IPS DF 19.7 (cell line): Measurements from ENCODE around the gene DAB2IP.
"Not testable (repeated sequence)": the region's sequence is repeated elsewhere in the genome, so short reads cannot be mapped to it uniquely, and the experiment has no call there.

Experiments
- DNase-seq: peaks from one replicate; pipeline ENCODE4 v3.0.0-alpha.2; 2013; ENCODE audit warnings: low read depth, low spot score

DAB2IP gene

DNA sequence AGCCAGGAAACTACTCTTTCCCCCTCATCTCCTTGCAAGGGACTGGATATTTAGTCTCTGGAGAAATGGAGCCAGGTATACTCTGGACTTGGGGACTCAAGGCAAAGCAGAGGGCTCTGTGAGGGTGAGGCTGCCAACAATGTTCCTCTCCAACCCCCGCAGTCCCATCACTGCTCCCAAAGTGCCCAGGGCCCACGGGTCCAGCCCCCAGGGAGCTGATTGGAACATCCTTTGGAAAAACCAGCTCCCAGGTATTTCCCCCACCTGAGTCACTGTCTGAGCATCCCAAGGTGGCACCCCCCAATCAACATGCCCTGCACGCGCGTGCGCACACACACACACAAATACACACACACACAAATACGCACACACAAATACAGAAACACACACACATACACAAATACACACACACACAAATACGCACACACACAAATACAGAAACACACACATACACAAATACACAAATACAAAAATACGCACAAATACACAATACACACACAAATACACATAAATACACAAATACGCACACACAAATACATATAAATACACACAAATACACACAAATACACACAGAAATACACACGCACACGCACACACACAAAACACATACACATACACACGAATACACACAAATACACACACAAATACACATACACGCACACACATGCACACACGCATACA, 137.4 kb downstream of the DAB2IP start:
- no peak for DNase-seq

DNA sequence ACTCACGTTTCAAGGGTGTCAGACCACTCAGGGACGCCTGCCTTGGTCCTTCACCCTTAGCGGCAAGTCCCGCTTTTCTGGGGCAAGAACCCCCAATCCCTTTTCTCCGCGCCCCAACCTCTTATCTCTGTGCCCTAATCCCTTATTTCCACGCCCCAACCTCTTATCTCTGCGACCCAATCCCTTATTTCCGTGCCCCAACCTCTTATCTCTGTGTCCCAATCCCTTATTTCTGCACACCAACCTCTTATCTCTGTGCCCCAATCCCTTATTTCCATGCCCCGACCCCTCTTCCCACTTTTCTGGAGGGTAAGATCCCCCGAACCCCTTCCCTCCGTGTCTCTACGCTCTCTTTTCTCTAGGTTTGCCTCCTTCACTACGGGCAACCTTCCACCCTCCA, 139.4 kb downstream of the DAB2IP start:
- DNase-seq: no peak

DNA sequence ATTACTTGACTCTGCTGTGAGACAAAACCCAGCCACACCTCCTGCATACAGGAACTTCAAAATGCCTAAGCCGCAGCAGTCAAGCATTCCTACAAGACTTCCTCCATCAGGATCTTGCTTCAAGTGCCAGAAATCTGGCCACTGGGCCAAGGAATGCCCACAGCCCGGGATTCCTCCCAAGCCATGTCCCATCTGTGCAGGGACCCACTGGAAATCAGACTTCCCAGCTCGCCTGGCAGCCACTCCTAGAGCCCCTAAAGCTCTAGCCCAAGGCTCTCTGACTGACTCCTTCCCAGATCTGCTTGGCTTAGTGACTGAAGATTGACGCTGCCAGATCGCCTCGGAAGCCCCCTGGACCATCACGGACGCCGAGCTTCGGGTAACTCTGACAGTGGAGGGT, 141.0 kb downstream of the DAB2IP start:
- DNase-seq: not testable (repeated sequence)

DNA sequence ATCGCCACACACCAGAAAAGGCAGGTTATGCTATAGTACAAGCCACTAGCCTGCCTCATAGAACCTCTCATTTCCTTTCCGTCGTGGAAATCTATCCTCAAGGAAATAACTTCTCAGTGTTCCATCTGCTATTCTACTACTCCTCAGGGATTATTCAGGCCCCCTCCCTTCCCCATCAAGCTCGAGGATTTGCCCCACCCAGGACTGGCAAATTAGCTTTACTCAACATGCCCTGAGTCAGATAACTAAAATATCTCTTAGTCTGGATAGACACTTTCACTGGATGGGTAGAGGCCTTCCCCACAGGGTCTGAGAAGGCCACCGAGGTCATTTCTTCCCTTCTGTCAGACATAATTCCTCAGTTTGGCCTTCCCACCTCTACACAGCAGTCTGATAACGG, 142.9 kb downstream of the DAB2IP start:
- not testable (repeated sequence) for DNase-seq

DNA sequence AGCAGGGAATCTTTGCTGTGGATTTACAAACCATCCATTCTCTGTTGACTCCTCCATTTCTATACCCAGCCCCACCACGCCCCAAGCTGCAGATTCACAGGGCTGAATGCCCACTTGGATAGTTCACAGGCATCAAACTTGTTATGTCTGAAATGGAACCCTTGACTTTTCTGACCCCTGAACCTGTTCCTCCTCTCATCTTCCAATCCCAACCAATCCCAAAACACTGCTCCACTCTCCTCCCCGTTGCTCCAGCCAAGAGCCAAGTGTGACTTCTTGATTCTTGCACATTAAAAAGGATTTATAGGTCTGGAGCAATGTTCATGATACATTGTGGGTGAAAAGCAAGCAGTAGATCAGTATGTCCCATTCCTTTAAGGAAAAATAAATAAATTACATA, 145.6 kb downstream of the DAB2IP start:
- no peak for DNase-seq

DNA sequence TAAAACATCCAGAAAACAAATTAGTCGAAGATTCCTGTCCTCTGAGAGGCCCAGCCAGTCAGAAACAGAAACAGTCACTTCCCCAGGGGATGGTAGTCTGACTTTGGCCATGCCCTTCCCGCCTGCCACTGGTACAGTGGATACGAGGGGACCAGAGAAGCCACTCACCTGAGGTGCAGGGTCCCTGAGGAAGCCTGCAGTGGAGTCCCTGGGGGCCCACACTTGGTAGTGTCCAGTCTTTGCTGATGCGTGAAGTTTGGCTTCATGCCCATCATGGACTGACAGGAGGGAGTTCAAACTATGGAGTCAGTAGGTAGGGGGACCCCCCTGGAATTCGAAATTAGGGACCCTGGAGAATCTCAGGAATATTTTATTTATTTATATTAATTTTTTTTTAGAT, 147.5 kb downstream of the DAB2IP start:
- DNase-seq: no peak

DNA sequence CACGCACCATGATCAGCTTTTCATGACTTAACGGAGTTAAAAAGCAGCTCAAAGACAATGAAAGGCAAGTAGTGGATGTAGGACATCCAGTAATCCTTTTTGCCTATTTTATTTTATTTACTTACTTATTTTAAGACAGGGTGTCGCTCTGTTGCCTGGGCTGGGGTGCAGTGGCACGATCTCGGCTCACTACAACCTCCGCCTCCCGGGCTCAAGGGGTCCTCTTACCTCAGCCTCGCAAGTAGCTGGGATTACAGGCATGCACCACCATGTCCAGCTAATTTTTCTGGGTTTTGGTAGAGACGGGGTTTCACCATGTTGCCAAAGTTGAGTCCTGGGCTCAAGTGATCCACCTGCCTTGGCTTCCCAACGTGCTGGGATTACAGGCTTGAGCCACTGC, 148.9 kb downstream of the DAB2IP start:
- DNase-seq: no peak

DNA sequence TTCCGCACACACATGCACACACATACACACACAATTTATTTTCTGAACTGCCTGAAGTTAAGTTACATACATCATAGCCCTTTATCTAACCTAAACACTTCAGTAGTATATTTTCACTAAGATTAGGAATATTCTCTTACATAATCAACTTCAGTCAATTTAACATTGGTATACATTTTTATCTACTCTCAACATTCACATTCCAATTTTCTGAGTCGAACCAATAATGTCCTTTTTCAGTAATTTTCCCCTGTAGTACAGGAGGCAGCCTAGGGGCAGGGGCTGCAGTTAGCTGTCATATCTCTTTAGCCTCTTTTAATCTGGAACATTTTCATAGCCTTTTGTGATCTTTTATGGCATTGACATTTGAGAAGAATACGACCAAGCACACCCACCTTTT, 150.1 kb downstream of the DAB2IP start:
- DNase-seq: no peak

DNA sequence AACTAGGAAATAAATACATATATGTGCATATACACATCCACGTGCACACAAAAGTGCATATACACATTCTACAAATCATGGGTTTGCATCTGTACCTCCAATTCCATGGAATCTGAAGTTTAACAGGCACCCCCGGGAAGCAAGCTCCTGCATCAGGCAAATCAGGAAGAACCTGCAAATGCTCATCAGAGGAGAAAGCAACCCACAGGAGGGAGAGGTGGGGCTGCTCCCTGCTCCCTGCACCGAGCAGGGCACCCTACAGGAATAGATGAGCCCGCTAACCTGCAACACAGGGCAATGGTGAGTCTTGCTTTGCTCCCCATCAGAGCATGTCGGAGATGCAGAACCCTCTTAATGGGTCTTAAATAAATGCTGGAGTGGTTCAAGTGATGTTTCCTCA, 151.3 kb downstream of the DAB2IP start:
- no peak for DNase-seq

DNA sequence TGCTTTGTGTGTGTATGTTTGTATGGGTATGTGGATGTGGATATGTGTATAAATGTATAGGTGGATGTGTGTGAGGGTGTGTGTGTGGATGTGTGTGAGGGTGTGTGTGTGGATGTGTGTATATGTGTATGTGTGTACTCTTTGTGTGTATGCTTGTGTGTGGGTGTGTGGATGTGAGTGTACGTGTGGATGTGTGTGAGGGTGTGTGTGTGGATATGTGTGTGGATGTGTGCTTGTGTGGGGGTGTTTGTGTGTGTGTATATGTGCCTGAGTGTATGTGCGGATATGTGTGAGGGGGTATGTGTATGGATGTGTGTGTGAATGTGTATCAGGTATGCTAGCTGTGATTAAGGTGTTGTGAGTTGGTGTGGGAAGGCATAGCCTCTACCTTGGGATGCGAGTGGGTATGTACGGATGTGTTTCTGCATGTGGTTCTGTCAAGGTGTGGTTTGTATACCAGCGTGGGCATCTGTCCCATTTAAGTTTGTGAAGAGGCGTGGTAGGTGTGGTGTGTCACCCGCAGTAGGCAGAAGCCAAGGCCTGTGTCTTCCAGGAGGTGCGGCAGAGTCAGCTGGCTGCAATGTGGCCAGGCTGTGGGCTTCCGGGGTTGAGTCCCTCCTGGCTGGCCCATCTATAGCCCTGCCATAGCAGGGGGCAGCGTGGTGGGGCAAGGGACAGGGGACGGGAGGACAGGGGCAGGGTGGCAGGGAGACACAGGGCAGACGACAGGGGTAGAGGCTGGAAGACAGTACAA, 155.8 kb downstream of the DAB2IP start:
- no peak for DNase-seq

DNA sequence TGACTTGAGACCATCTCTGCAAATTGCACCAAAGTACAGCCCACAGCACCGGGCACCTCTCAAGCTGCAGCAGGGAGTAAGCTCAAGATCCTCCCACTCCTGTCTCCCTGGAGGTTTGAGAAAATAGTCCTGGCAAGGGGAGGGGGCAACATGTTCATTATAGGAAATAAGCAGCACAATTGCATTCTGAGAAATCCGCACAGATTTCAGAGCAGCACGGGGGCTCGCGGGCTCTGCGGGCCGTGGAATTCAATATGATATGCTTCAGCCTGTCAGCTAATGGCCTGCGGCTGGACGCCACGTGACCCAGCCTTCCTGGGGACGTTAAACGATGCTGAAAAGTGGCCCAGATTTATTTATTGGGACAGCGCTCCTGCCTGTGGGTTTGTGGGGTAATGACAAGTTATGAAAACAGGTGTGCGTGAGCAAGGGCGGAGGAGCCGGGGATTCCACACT, 156.4 kb downstream of the DAB2IP start:
- no peak for DNase-seq

DNA sequence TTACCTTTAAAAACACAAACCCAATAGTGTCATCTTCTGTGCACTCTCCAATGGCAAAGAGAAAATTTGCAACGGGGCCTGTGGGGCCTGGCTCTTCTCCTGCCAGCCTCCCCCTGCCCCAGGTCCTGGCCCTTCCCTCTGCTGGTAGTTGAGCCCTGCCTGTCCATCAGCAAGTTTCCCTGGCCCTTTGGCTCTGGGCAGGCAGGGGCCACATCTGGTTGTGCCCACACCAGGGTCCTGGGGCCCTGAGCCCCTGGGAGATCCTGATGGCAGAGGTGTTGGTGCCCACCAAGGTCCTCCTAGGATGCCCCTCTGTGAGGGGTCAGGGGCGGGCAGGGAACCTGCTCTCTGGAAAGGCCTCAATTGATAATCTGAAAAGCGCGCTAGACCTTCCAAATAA, 157.3 kb downstream of the DAB2IP start:
- DNase-seq: no peak

DNA sequence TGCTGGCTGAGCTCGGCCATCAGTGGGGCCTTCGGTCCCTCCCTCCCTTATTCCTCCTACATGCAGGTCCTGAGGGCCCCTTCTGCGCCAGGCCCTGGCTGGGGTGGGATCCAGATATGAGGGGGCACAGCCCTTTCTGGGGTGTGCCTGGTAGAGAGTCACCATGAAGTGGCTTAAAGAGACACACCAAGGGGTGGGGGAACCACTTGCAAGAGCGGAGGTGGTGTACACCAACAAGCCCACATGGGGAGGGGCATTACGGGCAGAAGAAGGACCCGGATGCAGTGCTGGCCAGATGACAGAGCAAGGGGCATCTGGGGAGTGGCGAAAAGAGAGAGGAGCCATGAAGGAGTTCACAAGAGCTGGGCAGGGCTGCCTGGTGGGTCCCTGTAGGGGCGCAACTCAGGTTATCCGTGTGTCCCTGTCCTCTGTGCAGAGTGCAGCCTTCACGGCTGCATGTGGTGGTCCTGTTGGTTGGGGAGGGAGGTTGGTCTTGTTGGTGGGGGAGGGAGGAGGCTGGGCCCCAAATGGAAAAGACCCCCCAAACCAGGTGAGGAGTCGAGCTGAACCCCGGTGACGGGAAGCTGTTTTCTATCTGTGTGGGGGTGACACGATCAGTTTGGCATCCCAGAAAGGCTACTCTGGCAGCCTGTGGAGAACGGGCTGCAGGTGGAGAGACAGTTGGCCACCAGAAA, 158.1 kb downstream of the DAB2IP start:
- DNase-seq: no peak

DNA sequence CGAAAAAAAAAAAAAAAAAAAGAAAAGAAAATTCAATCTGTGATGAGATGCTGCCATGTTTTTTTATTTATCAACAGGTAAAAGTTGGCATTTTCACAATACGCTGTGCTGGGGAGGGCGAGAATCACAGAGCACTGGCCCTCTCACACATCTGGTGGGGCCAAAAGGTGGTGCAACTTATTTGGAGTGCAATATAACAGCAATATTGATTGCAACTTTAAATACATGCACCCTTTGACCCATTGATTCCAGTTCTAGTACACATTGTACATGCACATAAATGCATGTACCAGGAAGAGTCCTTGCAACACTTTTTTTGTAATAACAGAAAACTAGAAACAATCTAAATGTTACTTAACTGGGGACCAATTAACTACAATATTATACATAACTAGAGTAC, 159.1 kb downstream of the DAB2IP start:
- no peak for DNase-seq

DNA sequence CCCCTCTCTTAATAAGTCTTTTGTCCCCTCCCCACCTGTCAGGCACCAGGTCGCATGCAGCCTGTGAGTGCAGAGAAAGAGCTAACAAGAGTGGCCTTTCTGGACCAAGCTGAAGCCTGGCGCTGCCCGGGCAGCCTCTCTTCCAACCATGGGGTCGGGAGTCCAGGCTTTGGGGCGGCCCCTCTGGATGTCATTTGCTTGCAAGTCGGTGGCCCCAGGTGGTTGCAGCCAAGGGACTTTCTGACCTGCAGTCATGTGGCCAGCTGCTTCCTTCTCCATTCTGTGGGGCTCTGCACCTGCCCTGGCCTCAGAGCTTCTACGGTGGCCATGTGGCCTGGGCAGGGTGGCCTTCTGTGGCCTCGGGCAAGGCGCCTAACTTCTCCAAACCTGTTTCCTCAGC, 159.7 kb downstream of the DAB2IP start:
- DNase-seq: no peak

DNA sequence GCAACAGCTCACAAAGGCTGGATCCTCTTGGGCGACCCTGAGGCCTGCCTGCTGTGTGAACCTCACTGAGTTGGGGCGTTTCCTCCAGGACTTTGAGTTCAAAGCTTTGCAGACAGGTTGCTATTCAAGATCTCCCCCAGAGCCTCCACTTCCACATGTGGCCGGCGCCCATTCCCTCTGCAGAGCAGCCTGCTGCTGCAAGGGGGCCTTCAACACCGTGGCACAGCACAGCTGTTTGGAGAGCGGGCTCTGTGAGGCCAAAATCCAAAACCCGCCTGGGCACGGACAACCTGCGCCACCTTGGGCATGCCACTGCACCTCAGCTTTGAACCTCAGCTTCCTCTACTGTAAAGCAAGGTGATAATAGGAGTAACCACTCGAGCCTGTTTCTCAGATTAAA, 160.3 kb downstream of the DAB2IP start:
- no peak for DNase-seq

DNA sequence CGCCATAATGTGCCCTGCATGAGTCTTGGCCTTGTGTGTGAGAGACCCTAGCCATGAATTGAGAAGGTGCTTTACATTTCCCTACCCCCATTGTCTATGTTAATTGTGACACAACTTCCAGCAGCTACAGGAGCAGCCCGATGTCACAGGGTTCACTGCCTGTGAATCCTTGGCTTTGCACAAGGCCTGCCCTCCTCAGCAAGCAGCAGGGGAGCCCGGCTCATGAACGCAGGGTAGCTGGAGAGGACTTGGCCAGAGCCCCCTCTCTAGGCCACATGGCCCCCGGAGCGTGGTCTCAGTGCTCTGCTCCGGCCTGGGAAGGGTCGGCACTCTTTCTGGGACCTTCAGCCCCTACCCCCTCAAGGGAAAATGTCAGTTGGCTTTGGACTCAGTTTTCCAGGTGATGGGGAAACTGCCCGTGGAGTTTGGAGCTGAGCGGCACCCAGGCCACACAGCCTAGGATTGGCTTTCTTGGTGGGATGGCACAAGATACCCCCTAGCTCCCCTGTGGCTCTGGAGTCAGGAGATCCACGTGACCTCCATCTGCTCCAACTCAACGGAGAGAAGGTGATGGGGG, 160.8 kb downstream of the DAB2IP start:
- no peak for DNase-seq

DNA sequence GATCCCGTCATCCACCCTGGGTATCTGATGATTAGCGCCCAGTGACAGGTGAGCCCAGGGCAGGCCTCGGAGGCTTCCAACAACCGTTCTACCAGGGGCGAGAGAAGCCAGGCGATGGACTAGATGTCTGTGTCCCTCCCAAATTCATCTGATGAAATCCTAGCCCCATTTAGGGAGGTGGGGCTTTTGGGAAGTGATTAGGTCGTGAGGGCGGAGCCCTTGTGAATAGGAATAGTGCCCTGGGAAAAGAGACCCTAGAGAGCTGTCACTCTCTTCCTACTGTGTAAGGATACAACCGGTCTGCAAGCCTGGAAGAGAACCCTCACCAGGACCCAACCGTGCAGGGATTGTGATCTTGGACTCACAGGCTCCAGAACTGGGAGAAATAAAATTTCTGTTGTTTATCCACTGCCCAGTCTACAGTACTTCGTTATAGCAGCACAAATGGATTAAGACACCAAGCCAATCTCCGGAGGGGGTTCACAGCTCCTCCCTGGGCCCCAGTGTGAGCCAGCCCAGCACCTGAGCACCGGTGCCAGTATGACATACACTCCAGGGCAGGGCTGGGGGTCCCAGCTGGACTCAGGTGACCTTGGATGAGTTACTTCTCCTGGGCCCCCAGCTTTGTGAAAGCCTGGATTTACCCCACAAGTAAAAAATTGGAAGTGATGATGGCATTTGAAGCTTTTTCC, 162.2 kb downstream of the DAB2IP start:
- no peak for DNase-seq

DNA sequence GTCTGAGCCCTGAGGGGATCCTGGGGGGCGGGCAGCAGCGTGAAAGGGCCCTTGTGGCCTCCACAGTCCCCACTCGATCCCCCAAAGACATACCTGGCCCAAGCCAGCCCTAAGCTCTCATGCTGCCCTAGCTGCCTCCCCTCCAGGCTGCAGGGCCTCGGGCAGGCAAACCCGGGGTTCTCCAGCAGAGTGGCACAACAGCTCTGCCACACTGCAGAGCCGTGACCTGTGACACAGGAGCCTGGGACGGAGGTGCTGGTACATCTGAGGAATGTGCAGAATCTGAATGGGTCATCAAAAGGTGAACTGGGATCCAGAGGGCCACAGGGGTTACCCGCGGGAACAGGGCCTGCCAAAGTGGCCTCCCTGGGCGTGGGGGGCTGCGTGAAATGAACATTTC, 163.2 kb downstream of the DAB2IP start:
- no peak for DNase-seq

DNA sequence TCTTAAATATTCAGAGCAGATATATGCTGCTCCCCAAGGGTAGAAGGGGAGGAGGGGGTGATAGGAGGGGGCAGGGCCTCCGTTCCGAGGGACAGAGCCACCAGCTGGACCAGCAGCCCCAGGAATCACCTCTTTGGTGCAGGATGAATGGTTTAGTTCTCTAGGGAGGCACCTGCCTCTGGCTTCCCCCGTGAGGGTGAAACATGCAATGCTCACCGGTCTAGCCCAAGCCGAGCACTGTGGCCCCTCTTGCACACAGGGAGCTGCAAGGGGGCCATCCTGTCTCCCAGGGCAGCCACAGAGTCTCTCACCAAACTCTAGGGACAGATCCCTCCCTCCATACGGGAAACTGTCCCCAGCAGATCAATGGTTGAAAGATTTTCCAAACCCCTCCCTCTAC, 163.7 kb downstream of the DAB2IP start:
- no peak for DNase-seq

DNA sequence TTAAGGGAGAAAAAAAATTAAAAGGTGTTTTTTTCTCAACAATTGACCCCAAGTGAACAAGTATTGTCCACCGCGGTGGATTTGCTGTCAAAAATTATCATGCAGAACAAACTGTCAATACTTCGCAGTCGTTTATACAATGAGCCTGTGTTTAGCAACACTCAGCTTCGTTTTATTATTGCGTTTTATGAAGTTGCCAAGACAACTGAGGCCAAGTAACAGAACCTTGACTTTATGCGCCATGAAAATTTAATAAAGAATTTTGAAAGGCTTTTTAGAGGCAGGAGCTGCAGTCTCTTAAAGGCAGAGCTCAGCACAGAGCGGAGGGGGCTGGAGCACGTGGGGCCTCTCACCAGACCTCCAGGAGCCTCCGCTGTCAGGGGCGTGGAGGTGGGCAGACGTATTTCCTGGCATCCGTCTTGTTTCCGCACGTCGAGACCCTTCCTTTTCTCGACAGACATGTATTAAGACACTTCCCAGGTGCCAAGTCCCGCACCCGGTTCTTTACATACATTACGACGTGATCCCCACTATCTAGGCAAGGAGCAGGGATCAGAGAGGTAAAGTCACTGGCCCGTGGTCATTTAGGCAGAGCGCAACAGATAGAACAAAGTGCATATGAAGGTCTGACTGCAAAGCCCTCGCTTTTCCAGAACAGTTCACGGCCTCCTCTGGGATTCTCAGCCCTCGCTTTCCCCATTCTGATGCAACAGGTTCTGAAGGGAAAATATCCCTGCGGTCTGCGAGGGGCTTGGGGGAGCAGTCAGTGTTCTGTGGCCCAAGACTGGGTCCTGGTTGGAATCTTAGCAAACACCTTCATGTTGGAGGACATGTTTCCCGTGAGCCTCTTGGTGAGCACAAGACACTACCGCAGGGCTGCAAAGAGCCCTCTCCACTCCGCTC, 164.4 kb downstream of the DAB2IP start:
- DNase-seq: no peak
